DOHH2 (cell line): Measurements from ENCODE around the gene EZH1.
"Not testable (repeated sequence)": the region's sequence is repeated elsewhere in the genome, so short reads cannot be mapped to it uniquely, and the experiment has no call there.

ENCODE experiments used
- H3F3A ChIP-seq: fragments of 200-600 bp; sonication (generic), shearing (Covaris generic); 2 replicates; pipeline ENCODE4 v1.6.0; 2016; ENCODE audit warnings: antibody characterized with exemption, mild to moderate bottlenecking; ENCODE audit not compliant: control insufficient read depth, insufficient read depth
- H3K27ac ChIP-seq: fragments of 200-600 bp; sonication (generic); 2 replicates; pipeline ENCODE4 v1.5.1; 2014; ENCODE audit warnings: low read depth, mild to moderate bottlenecking, low read length, moderate library complexity
- H3K27me3 ChIP-seq: fragments of 200-600 bp; sonication (generic); 2 replicates; pipeline ENCODE4 v1.6.1; 2014; ENCODE audit warnings: mild to moderate bottlenecking, low read length, mixed read lengths; ENCODE audit not compliant: control insufficient read depth
- H3K36me3 ChIP-seq: fragments of 200-600 bp; sonication (generic); 2 replicates; pipeline ENCODE4 v1.6.1; 2014; ENCODE audit warnings: mild to moderate bottlenecking, low read length, moderate library complexity, mixed read lengths; ENCODE audit not compliant: control insufficient read depth
- H3K4me1 ChIP-seq: fragments of 200-600 bp; sonication (generic); 2 replicates; pipeline ENCODE4 v1.6.1; 2014; ENCODE audit warnings: mild to moderate bottlenecking, low read length, mixed read lengths; ENCODE audit not compliant: control insufficient read depth
- H3K4me2 ChIP-seq: fragments of 200-600 bp; sonication (generic); 2 replicates; pipeline ENCODE4 v1.6.0; 2014; ENCODE audit warnings: mild to moderate bottlenecking, low read length, moderate library complexity
- H3K4me3 ChIP-seq: fragments of 200-600 bp; sonication (generic); 2 replicates; pipeline ENCODE4 v1.5.1; 2014; ENCODE audit warnings: mild to moderate bottlenecking, low read length, mixed read lengths
- H3K79me2 ChIP-seq: fragments of 200-600 bp; sonication (generic); 2 replicates; pipeline ENCODE4 v1.6.1; 2014; ENCODE audit warnings: mild to moderate bottlenecking, low read length, mixed read lengths; ENCODE audit not compliant: control insufficient read depth
- H3K9me2 ChIP-seq: fragments of 200-600 bp; sonication (generic); replicated peaks from 2 replicates; pipeline ENCODE4 v1.6.1; 2014; ENCODE audit warnings: mild to moderate bottlenecking, low read length, mixed read lengths; ENCODE audit not compliant: control insufficient read depth
- H3K9me3 ChIP-seq: fragments of 200-600 bp; sonication (generic); 2 replicates; pipeline ENCODE4 v1.6.1; 2014; ENCODE audit warnings: antibody characterized with exemption, low read length, mixed read lengths; ENCODE audit not compliant: control insufficient read depth, insufficient read depth
- H4K20me1 ChIP-seq: fragments of 200-600 bp; sonication (generic); 2 replicates; pipeline ENCODE4 v1.6.0; 2014; ENCODE audit warnings: low read depth, mild to moderate bottlenecking, antibody characterized with exemption, low read length, moderate library complexity; ENCODE audit not compliant: control insufficient read depth, insufficient read depth
- CTCF ChIP-seq: fragments of 200-600 bp; sonication (generic); IDR thresholded peaks from one replicate; pipeline ENCODE4 v1.5.1; 2014; ENCODE audit warnings: antibody characterized with exemption, mild to moderate bottlenecking, low read depth, low read length; ENCODE audit not compliant: poor library complexity, severe bottlenecking
- EZH2phosphoT487 ChIP-seq: fragments of 200-600 bp; sonication (generic); IDR thresholded peaks from 2 replicates; pipeline ENCODE4 v1.6.1; 2017; ENCODE audit warnings: borderline replicate concordance, mild to moderate bottlenecking, antibody characterized with exemption, low read length, moderate library complexity, mixed read lengths

EZH1 gene

GRCh38 chr17:42748202-42748907 is 3.5 kb upstream of the EZH1 start:
- no peaks in the 10 kb centered on the region for H3F3A ChIP-seq
- H3K36me3 ChIP-seq, result no peaks in the 10 kb centered on the region
- H3K9me2 ChIP-seq, result no peaks in the 10 kb centered on the region
- no peak overlapping the region for H3K27ac ChIP-seq
- no peak overlapping the region for H3K4me3 ChIP-seq
- peaks cover 19% of the 10 kb centered on the region for H3K27me3 ChIP-seq
- peaks cover 14% of the 10 kb centered on the region for H3K79me2 ChIP-seq
- TF ChIP-seq EZH2phosphoT487 (no peak), CTCF (no peak)
- H3K4me1 ChIP-seq, result peaks cover 19% of the 10 kb centered on the region
- no peak overlapping the region for H3K4me2 ChIP-seq
- H3K9me3 ChIP-seq, result peaks cover 4% of the 10 kb centered on the region
- no peaks in the 10 kb centered on the region for H4K20me1 ChIP-seq

GRCh38 chr17:42744283-42744805 is 496 bp downstream of the EZH1 start:
- Histone ChIP-seq H3K4me3 (peak overlapping the region; percentile 83), H3K27ac (peak overlapping the region; percentile 60), H3F3A (no peaks in the 10 kb centered on the region), H3K4me1 (peaks cover 28% of the 10 kb centered on the region), H4K20me1 (no peaks in the 10 kb centered on the region), H3K9me2 (no peaks in the 10 kb centered on the region), H3K79me2 (peaks cover 45% of the 10 kb centered on the region), H3K9me3 (peaks cover 4% of the 10 kb centered on the region), H3K36me3 (peaks cover 4% of the 10 kb centered on the region), H3K27me3 (peaks cover 18% of the 10 kb centered on the region), H3K4me2 (peak overlapping the region; percentile 94)
- peak; percentile 26 for TF ChIP-seq CTCF
- no peak for TF ChIP-seq EZH2phosphoT487

- Histone ChIP-seq H3K79me2 (peaks cover 45% of the 10 kb centered on the region), H3K36me3 (peaks cover 4% of the 10 kb centered on the region), H3K9me2 (no peaks in the 10 kb centered on the region), H3K4me3 (peak overlapping the region; percentile 83), H3K4me2 (peak overlapping the region; percentile 94), H3K27me3 (peaks cover 14% of the 10 kb centered on the region), H4K20me1 (no peaks in the 10 kb centered on the region), H3K4me1 (peaks cover 28% of the 10 kb centered on the region), H3K9me3 (peaks cover 4% of the 10 kb centered on the region), H3F3A (no peaks in the 10 kb centered on the region), H3K27ac (peak overlapping the region; percentile 60)
- TF ChIP-seq EZH2phosphoT487, result no peak
Measured at GRCh38 chr17:42743595-42744282, 1.1 kb downstream of the EZH1 start.

GRCh38 chr17:42742916-42743315 is 1.9 kb downstream of the EZH1 start:
- not testable (repeated sequence) for H3F3A ChIP-seq, H4K20me1 ChIP-seq, H3K36me3 ChIP-seq, H3K9me2 ChIP-seq, H3K27ac ChIP-seq, H3K9me3 ChIP-seq, H3K4me3 ChIP-seq
- H3K4me1 ChIP-seq, result peaks cover 28% of the 10 kb centered on the region
- peaks cover 14% of the 10 kb centered on the region for H3K27me3 ChIP-seq
- peaks cover 45% of the 10 kb centered on the region for H3K79me2 ChIP-seq
- peak overlapping the region; percentile 94 for H3K4me2 ChIP-seq
